Heart left ventricle (tissue), 13 donors: ENCODE results near the gene GH2.

Source experiments
- POLR2A ChIP-seq, 2 donors: fragments of 450-650 bp; IDR thresholded peaks; one replicate each; pipeline ENCODE4 v1.6.1; 2017; ENCODE audit warnings: antibody characterized with exemption in 2 of 2, mild to moderate bottlenecking in 2 of 2, moderate library complexity in 2 of 2
- TF ChIP-seq, protein P1 (sequence below), 12 donors: fragments of 200-600 bp; sonication (generic) in 4 of 12; IDR thresholded peaks; one replicate each; pipeline versions ENCODE4 v1.5.0 to v1.8.0; 2018 to 2022; ENCODE audit warnings: antibody characterized with exemption in 12 of 12, mild to moderate bottlenecking in 5 of 12
- donor health status: ischemic (EF 13 %, LVEDD 7.1; RV severe dilation, severe dysfunction).
- donor health status: DM: no; HTN: yes; CAD: no.
- donor health status: DM: no; HTN: no; CAD: no.
- donor health status: ischemic (EF 25% LVEDD 6.9; RV normal size, moderate dysfunction).
- donor health status: ischemic (EF 25% LVEDD 5.7; RV mildly dilated, moderate dysfunction).
- donor health status: ischemic (EF 35%, LVEDD 5.7; RV mildly dilated, moderate dysfunction).
- donor health status: nonischemic (EF 11% LVEDD 7.7; RV severe dilation, severe dysfunction).
- donor health status: DM: yes; HTN: yes; CAD: no.
- donor health status: PGD.
- donor health status: ischemic (EF 29% LVEDD 5.4; RV normal size, mild dysfunction).
- donor health status: nonischemic (EF 23%, LVEDD 6.1; RV moderate dilation, normal function).

DNA sequence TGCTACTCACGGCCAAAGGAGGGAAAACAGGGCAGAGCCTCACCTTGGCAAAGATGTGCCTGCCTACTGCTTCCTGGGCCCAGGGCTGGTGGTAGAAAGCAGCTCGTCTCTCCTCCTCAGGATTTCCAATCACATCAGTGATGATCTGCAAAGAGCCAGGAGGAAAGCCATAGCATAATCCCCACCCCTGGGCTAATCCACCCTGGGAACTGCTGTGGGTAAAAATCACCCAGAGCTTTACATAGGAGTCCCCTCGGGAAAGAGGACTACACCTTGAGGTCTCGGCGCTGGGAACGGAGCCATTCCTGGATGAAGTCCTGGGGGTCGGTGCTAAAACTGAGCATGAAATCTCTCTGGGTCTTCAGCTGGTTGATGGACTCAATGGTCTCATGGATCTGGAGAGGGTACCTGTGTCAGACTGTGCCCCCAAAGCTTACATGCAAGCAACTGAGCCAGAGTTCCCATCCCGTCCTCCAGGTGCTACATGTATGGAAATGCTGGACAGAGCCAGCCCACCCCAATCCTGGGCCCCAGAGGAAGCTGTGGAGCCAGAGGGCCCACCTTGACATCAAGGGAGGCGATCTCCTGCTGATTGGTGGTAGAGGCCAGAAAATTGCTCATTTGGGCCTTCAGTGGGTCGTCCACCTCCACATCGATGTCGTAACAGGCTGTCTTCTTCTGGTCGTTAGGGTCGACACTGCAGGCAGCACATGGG is 48.6 kb downstream of the GH2 start:
- TF ChIP-seq, protein P1, sequence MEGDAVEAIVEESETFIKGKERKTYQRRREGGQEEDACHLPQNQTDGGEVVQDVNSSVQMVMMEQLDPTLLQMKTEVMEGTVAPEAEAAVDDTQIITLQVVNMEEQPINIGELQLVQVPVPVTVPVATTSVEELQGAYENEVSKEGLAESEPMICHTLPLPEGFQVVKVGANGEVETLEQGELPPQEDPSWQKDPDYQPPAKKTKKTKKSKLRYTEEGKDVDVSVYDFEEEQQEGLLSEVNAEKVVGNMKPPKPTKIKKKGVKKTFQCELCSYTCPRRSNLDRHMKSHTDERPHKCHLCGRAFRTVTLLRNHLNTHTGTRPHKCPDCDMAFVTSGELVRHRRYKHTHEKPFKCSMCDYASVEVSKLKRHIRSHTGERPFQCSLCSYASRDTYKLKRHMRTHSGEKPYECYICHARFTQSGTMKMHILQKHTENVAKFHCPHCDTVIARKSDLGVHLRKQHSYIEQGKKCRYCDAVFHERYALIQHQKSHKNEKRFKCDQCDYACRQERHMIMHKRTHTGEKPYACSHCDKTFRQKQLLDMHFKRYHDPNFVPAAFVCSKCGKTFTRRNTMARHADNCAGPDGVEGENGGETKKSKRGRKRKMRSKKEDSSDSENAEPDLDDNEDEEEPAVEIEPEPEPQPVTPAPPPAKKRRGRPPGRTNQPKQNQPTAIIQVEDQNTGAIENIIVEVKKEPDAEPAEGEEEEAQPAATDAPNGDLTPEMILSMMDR (IDR thresholded peaks at IDR 0.05): no peak
- no peak for TF ChIP-seq POLR2A (IDR thresholded peaks at IDR 0.05)
